ENCODE results near the gene KIF18A.
"Not testable (repeated sequence)": the region's sequence is repeated elsewhere in the genome, so short reads cannot be mapped to it uniquely, and the experiment has no call there.

The KIF18A gene

DNA sequence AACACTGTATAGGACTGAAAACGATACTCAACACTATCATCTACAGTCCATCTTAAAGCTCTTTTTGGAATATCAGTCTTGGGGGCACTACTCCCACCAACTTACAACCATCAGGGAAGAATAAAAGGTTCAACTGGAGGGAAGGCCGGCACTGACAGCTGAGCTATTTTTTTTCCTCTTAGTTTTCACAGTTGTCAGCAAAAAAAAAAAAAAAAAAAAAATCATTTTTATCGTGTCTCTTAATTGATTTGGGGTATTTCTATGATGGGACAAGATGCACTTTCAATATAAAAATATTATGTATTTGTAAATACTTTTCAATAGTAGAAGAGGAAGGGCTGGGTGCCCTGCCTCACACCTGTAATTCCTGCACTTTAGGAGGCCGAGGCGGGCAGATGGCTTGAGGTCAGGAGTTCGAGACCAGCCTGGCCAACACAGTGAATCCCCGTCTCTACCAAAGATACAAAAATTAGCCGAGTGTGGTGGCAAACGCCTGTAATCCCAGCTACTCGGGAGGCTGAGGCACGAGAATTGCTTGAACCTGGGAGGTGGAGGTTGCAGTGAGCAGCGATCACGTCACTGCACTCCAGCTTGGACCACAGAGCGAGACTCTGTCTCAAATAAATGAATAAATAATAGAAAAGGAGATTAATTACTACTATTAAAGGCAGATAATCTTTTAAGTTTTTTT lies 1.5 kb downstream of the KIF18A start:
- DNase-seq = no peak

DNA sequence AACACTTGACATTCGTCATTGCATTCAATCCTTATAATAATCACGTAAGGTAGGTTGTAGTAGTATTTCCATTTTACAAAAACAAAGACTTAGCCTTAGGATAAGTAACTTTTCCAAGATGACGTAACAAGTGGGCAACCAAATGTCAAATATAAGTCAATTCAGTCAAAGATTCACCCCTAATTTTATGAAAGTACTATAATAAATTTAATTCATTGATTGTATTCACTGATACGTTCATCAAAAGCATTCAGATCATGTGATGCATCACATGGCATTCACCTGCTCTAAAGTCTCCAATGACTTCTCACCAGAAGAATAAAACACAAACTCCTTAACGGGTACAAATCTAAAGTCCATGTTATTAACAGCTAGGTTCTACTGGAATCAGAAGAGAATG lies 2.1 kb downstream of the KIF18A start:
- DNase-seq = no peak

DNA sequence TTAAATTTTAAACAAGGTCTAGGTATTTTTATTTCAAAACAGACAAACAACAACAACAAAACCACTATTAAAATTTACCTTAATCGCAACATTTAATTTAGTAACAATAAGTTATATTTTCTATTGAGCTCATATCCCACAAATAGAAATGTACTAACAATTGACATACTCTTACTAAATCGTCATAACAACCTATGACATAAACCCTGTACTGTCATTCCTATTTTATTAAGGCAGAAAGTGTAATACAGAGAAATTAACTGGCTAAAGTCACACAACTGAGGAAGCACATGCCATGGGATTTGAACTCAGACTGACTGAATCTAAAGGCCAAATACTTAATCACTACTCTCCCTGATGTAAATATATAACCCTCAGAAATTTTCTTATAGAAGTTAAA lies 3.0 kb downstream of the KIF18A start:
- no peak for DNase-seq

DNA sequence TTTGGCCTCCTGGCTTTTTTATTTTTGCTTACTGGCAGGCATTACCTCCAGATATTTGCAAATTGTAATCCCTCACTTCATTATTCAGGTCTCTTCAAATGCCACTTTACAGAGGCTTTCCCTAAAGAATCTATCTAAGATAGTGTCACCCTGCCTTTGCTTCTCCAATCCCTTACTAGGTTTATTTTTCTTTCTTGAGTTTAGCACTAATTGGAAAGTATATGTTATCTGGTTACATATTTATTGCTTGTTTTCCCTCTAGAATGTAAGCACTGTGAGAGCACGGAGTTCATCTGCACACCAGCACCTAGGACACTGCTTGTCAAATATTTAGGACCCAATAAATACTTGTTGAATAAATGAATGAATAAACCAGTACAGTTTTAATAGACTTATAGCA lies 3.5 kb downstream of the KIF18A start:
- DNase-seq = no peak

DNA sequence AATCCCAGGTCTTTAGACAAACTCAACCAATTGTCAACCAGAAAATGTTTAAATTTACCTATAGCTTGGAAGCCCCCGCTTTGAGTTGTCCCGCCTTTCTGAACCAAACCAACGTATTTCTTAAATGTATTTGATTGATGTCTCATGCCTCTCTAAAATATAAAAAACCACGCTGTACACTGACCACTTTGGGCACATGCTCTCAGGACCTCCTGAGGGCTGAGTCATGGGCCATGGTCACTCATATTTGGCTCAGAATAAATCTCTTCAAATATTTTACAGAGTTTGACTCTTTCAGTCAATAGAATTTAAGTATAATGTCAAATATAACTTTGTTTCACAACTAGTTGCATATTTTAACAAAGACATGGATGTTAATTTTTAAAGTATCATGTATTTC lies 5.7 kb downstream of the KIF18A start:
- not testable (repeated sequence) for DNase-seq

DNA sequence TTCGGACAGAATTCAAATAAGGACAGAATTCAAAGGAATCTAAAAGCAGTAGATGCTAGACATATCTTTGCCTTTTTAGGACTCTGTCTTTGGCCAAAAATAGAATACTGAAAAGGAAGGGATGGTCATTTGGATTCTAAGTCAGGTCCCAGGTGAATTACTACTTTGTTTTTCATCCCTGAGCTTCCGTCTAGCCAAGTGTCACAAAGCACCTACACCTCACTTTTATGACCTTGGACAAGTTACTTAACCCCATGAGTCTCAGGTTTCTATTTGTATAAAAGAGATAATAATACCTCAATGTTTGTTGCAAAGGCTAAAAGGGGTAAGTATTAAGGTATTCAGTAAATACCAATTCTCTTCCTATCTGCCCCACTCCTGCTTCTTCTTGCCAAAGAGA lies 7.3 kb downstream of the KIF18A start:
- DNase-seq = no peak

DNA sequence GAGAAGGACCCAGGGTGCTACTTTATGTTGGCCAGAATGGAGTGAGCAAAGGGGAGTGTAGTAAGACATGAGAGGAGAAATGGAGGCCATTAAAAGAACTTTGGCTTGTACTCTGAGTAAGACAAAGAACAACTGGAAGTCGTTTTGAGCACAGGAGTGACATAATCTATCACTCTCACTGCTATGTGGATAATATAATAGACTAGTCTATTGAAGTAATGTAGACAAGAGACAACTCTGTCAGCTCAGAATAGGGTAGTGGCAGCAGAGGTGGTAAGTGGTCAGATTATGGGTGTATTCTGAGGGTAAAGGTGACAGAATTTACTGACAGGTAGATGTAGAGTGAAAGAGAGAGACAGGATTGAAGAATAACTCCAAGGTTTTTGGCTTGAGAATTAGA lies 8.2 kb downstream of the KIF18A start:
- DNase-seq = no peak

DNA sequence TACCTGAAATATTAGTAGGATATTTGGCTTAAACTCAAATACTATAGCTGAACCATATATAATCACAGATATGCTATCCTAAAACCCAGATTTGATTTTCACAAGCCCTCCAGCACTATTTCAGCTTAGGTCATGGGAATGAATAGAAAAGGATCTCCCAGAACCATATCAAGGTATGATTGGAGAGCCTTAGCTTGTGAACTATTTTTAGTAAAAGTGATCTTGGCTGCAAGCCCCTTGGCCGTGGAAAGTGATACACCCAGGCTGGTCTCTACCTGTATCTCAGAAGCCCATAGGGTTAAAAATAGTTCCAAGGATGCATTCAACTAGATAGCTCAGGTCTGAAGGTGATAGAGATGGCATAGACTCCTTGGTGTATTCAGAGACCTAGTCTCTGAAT lies 9.7 kb downstream of the KIF18A start:
- DNase-seq = no peak

DNA sequence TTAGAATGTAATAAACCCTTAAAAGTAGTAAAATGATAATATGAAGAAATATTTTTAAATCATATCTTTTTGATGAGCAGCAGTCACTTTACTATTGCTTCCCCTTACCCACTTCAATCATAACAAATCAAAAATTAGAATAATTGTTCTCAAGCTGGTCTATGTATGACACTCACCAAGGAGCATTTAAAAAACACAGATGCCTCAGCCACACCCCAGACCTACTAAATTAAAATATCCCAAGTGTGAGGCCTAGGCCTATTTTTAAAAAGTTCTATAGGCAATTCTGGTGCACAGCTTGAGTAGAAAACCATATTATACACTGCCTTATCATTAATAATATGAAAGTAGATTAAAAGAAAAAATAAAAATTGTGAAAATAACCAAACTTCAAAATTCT lies 15.2 kb downstream of the KIF18A start:
- no peak for DNase-seq

DNA sequence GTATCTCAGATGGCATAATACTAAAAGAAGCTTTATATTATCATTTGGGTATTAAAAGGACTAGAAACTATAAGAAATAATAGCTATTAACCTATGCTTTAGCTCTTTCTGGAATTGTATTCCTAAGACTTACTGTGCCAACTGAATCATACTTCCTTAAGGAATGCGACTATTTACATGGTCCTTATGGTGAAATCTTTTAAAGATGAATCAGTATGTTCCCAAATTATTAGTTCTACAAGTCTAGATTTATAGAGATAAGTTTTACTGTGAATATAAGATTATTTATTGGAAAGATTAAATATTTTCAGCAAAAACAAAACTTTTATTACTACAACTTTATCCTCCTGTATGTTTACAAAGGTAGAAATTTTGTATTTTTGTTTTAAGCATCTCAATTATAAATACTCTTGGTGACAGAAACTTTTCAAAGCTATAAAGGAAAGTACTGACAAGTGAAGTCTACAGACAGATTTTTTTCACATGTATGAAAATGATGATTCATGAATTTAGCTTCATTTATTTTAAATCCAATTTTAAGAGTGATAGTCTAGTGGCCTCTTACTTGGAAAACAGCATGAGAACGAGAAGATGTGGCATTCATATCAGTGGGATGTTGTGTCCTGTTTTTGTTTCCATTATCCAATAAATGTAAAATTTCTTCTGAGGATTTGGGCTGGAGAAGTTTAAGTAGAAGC lies 17.8 kb downstream of the KIF18A start:
- DNase-seq = no peak

DNA sequence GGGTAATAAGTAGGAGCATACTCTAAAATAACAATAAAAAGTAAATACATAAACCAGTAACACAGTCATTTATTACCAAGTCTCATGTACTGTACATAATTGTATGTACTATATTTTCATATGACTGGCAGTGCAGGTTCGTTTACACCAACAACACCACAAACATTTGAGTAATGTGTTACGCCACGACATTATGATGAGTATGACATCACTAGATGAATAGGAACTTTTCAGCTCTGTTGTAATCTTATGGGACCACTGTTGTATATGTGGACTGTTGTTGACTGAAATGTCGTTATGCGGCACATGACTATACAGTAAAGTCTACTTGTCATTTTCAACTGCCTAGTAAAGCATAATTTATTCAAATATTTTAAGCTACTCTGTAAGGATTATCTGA lies 18.6 kb downstream of the KIF18A start:
- no peak for DNase-seq

DNA sequence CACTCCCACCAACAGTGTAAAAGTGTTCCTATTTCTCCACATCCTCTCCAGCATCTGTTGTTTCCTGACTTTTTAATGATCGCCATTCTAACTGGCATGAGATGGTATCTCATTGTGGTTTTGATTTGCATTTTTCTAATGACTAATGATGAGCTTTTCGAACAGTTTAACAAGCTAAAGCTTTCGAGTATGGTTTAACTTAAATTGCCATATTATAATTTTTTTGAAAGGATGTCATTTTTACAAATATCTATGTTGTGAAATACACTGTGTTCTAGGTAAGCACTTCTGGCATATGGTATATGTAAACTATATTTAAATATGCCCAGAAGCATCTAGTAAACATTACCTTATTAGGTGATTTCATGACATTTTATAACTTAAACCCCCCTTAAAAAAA lies 20.3 kb downstream of the KIF18A start:
- DNase-seq = not testable (repeated sequence)

DNA sequence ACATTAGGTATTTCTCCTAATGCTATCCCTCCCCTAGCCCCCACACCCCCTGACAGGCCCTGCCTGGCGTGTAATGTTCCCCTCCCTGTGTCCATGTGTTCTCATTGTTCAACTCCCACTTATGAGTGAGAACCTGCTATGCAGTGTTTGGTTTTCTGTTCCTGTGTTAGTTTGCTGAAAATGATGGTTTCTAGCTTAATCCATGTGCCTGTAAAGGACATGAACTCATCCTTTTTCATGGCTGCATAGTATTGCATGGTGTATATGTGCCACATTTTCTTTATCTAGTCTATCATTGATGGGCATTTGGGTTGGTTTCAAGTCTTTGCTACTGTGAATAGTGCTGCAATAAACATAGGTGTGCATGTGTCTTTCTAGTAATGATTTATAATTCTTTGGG lies 20.8 kb downstream of the KIF18A start:
- not testable (repeated sequence) for DNase-seq

DNA sequence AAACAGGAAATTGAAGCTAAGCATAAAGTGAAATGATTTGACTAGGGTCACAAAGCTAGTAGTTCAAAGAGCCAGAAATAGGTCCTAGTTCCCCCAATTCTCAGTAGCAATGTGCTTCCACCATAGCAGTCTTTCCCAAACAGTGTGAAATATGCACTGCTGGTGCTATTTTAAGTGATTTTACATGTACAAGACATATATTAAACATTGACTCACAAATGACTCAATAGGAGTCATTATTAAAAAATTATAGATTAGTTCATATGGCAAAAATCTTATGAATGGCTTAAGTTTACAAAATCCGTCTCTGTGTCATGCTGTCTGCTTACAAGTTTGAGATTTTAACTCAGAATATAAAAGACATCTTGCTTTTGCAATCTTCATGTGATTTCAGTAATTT lies 21.4 kb downstream of the KIF18A start:
- no peak for DNase-seq

DNA sequence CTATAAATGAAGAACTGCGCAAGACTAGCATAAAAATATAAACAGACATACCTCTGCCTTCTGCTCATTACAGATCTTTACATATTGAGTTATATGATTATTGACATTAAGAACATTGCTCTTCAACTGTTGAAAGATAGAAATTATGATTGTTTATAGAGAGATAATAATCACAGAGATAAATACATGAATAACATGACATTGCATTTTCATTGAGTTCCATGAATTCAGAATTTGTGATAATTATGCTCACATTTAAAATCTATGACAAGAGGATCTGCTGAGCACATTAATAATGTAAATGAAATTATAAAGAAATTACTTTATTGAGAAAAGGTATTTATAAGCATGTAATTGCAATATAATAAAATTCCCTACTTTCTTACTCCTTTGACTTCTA lies 24.8 kb downstream of the KIF18A start:
- no peak for DNase-seq

DNA sequence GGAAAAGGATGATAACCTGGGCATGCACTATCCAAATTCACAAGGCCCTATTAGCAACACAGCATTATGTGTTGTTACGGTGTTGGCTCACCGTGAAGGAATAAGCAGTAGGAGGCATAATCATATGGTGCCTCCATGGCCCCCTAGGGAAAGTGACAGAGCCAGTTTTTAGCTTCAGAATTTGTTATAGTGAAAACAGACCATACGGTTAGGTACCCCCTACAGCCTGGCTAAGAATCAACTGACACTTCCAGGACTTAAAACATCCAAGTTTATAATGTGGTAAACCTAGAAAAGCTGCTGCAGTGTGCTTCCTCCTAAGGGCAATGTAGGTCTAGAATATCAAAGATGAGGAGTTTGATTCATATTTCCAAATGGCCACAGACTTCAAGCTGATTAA lies 30.4 kb downstream of the KIF18A start:
- no peak for DNase-seq

DNA sequence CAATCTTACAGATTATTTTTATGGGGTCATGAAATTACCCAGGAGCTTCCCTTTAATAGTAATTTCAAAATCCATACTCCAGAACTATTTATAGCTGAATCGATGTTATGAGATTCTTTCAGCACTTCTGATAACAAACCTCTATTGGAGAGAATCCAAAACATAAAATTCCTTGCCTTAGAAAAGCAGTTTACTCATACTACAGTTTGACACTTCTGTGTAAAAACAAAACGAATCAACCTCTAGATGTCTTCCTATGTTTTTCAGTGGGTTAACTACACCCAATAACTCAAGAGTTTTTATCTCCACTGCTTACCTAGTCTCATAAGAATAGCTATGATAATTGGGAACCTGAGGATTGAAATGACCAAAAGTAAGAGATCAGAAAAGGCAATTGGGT lies 35.6 kb downstream of the KIF18A start:
- DNase-seq = no peak

DNA sequence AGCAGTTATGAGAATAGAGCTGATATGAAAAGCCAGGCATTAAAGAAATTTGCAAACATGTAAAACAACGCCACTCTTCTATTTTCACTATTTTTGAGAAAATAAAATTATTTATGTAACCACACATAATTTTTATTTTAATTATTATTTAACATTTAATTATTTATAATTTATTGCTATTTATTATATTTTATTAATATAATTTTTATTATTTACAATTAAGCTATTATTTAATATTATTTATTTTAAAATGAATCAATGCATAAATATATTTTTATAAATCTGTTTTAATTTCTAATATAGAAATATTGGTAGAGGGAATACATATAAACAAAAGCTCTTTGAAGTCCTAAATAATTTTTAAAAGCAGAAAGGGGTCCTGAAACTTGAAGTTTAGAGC lies 36.7 kb downstream of the KIF18A start:
- no peak for DNase-seq

DNA sequence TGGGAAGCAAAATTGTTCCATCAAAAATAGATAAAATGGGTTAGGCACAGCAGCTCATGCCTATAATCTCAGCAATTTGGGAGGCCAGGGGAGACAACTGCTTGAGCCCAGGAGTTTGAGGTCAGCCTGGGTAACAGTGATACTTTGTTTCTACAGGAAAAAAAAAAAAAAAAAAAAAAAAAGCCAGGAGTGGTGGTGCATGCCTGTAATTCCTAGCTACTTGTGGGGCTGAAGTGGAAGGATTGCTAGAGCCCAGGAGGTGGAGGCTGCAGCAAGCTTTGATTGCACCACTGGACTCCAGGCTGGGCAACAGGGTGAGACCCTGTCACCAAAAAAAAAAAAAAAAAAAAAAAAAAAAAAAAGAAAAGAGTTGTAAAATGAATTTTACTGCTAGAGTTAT lies 49.6 kb downstream of the KIF18A start:
- no peak for DNase-seq

DNA sequence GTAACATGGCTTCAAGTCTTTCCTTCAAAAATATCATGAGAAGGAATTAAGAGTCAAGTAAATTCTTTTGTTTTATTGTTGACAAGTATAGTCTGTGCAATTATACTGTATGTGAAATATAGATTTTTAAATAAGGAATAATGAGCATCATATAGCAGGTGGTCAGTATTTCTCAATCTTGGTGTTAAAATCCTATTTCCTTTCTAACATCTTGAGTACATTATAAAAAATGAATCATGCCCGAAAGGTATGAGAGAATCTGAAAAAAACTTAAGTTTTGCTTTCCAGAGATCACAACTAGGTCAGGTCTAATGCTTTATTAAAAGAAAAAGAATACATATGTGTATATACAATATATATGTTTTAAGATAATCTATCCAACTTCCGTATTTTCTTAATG lies 53.1 kb downstream of the KIF18A start:
- no peak for DNase-seq

DNA sequence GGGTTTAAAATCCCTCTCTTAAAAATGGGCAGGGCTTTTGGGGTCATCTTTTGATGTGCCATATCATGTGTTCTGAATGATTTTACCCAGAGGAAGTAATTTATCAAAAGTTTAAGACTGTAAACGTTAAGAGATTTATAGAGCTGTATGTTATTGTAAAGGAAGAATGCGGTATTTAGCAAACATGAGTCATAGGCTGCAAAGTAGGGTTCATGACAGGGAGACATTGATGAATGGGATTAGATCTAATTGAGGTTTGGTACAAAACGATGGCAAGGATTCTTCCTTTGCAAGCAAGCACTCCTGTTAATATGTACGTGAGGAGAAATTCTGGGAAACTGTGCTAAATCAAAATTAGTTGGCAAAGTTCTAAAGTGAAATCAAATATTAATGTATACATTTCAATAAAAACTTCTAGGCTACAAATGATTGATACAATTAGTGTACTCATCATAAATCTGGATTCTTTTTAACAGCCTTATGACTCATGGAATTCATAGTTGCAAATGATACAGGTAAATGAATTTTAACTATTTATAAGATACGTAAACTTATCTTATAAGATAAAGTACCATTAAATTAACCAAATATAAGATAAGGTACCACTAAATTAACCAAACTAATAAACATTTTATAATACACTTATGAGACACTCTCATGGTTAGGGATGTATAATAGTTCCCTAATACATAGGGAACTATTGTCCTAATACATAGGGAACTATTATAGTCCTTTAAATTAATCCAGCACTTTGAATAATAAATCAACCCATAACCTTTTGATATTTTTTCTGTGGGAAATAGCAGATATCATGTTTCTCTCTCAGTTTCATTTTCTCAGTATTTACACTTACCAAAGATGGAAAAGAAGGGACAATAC lies 58.4 kb downstream of the KIF18A start:
- DNase-seq = no peak

DNA sequence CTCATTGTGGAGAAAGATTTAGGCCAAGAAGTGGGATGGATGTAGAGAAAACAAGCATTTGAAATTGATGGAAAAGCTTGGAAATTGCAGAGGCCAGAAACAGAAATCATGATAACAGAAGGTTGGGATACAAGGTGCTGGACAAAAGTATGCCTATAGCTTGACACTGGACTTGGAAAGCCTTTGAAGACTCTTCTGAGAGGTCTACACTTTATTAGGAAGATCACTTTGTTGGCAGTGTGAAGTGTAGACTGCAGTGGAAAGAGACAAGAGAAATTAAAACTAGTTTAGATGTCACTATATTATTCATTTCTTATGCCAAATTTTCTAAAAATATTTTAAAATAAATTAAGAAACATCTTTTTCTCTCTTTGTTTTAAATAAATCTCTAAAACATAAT lies 59.1 kb downstream of the KIF18A start:
- DNase-seq = no peak

DNA sequence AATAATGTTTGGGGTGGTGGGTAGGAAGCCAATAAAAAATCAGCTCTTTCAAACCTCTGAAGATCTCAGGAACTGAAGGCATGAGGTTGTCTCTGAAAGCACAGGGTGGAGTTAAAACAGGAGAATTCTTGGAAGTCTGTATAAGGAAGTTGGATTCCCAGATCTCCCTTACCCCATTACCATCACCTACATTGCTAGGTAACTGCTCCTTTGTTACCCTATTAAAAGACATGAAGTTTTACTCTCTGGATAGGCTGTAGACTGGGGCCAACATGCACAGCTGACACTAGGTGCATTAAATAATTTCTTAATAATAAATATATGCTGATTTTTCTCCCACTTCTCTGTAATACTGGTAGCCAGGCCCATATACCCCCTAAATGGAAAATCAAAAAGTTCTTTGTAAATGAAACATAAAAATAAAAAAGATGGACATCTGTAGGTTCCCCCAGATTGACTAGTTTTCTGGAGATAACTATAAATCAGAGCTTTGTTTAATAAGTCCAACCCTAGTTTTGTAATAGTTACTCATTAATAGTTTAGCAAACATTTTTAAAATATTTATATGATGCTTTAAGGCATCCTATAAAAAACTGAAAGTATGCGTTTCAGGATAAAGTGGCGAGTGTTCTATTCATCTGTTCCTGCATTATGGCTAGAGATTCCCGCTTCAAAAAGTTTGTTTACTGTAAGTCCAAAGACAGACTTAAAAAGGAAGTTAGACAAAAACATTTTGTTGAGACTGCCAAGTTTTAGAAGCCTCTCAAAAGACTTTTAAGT lies 63.8 kb downstream of the KIF18A start:
- no peak for DNase-seq

All from stimulated activated CD4-positive, alpha-beta T cell treated with anti-CD3 and anti-CD28 coated beads, Interleukin-15, amount 100 ng/mL, for 24 hours (primary cell).